Ishikawa (cell line): Measurements from ENCODE around the gene KRTCAP2.
A peak's percentile ranks its signal among the peaks of the same experiment; 100 is the strongest.

Experiments
- CEBPB ChIP-seq: IDR thresholded peaks from 2 replicates; pipeline ENCODE4 v1.6.1; 2012
- CREB1 ChIP-seq: IDR thresholded peaks from 2 replicates; pipeline ENCODE4 v1.6.1; 2012; ENCODE audit warnings: low read depth
- EGR1 ChIP-seq: IDR thresholded peaks from 2 replicates; pipeline ENCODE4 v1.6.1; 2012
- EP300 ChIP-seq: IDR thresholded peaks from 2 replicates; pipeline ENCODE4 v1.6.1; 2012; ENCODE audit warnings: borderline replicate concordance
- FOXM1 ChIP-seq: IDR thresholded peaks from 2 replicates; pipeline ENCODE4 v1.6.1; 2012; ENCODE audit warnings: low read depth, borderline replicate concordance
- MAX ChIP-seq: IDR thresholded peaks from 2 replicates; pipeline ENCODE4 v1.6.1; 2012
- NFIC ChIP-seq: IDR thresholded peaks from 2 replicates; pipeline ENCODE4 v1.6.1; 2012
- RAD21 ChIP-seq: IDR thresholded peaks from 2 replicates; pipeline ENCODE4 v1.6.1; 2012; ENCODE audit warnings: low read depth
- TAF1 ChIP-seq: IDR thresholded peaks from 2 replicates; pipeline ENCODE4 v1.6.1; 2012; ENCODE audit warnings: low read depth, mild to moderate bottlenecking
- TCF12 ChIP-seq: IDR thresholded peaks from 2 replicates; pipeline ENCODE4 v1.6.1; 2012; ENCODE audit warnings: low read depth
- TEAD4 ChIP-seq: IDR thresholded peaks from 2 replicates; pipeline ENCODE4 v1.6.1; 2012
- YY1 ChIP-seq: IDR thresholded peaks from 2 replicates; pipeline ENCODE4 v1.6.1; 2012; ENCODE audit warnings: low read depth
- ZBTB7A ChIP-seq: IDR thresholded peaks from 2 replicates; pipeline ENCODE4 v1.6.1; 2012; ENCODE audit warnings: low read depth
- TF ChIP-seq, protein P1 (sequence below): IDR thresholded peaks from 2 replicates; pipeline ENCODE4 v1.6.1; 2012; ENCODE audit warnings: low read depth, mild to moderate bottlenecking
- TF ChIP-seq, protein P2 (sequence below): IDR thresholded peaks from 2 replicates; pipeline ENCODE4 v1.6.1; 2012

KRTCAP2 gene

GRCh38 chr1:155209312-155209721, 36.2 kb upstream of the KRTCAP2 start:
- no peak for TF ChIP-seq TEAD4
- TF ChIP-seq FOXM1: no peak
- TF ChIP-seq, protein P1, sequence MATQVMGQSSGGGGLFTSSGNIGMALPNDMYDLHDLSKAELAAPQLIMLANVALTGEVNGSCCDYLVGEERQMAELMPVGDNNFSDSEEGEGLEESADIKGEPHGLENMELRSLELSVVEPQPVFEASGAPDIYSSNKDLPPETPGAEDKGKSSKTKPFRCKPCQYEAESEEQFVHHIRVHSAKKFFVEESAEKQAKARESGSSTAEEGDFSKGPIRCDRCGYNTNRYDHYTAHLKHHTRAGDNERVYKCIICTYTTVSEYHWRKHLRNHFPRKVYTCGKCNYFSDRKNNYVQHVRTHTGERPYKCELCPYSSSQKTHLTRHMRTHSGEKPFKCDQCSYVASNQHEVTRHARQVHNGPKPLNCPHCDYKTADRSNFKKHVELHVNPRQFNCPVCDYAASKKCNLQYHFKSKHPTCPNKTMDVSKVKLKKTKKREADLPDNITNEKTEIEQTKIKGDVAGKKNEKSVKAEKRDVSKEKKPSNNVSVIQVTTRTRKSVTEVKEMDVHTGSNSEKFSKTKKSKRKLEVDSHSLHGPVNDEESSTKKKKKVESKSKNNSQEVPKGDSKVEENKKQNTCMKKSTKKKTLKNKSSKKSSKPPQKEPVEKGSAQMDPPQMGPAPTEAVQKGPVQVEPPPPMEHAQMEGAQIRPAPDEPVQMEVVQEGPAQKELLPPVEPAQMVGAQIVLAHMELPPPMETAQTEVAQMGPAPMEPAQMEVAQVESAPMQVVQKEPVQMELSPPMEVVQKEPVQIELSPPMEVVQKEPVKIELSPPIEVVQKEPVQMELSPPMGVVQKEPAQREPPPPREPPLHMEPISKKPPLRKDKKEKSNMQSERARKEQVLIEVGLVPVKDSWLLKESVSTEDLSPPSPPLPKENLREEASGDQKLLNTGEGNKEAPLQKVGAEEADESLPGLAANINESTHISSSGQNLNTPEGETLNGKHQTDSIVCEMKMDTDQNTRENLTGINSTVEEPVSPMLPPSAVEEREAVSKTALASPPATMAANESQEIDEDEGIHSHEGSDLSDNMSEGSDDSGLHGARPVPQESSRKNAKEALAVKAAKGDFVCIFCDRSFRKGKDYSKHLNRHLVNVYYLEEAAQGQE: no peak
- no peak for TF ChIP-seq EGR1
- no peak for TF ChIP-seq MAX
- no peak; the same call in 1 of the 2 replicates for TF ChIP-seq ZBTB7A

DNA sequence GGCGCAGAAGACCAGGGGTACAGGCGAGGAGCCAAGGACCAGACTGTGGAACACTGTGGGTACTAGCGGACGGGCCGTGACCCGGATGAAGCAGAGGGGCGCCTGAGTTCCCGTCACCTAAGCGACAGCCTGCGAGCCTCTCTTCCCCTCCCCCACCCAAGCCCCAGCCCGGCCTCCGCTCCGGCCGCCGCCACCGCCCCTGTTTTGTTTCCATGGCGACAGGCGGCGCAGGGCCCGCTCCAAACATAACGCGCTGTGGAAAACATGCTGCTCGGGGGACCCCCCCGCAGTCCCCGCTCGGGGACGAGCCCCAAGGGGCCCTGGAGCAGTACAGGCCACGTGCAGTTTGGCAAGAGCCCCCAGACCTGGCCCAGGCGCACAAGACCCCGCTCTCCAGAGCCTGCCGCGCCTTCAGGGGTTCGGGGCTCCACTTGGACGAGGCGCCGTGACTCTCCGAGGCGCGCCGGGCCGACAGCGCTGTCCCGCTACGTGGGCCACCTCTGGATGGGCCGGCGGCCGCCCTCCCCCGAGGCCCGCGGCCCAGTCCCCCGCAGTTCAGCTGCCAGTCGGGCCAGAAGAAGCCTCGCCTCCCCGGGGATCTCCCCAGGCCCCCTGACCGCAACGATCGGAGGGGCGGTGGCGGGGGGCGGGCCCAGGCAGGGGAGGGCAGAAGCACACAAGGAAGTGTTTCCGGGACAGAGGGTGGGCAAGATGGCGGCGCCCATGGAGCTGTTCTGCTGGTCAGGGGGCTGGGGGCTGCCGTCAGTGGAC, 35.6 kb upstream of the KRTCAP2 start, which contains the start of gene MTX1:
Gene MTX1, plus strand, starts transcription at position 155 of the 771 bp plus-strand sequence. Its CDS starts 110 bp downstream, at position 265.
- TF ChIP-seq RAD21 (no peak), EP300 (peak; percentile 7; the same call in 1 of the 2 replicates), ZBTB7A (peak; percentile 88), FOXM1 (no peak), TCF12 (0 out of 2 replicates have a peak, but pooled peaks have one; percentile 34), CREB1 (no peak), NFIC (no peak), EGR1 (no peak), MAX (peak; percentile 55; the same call in 1 of the 2 replicates), TAF1 (peak; percentile 74), CEBPB (no peak), YY1 (peak; percentile 97), TEAD4 (no peak)
- TF ChIP-seq, protein P1: no peak
- TF ChIP-seq, protein P2, sequence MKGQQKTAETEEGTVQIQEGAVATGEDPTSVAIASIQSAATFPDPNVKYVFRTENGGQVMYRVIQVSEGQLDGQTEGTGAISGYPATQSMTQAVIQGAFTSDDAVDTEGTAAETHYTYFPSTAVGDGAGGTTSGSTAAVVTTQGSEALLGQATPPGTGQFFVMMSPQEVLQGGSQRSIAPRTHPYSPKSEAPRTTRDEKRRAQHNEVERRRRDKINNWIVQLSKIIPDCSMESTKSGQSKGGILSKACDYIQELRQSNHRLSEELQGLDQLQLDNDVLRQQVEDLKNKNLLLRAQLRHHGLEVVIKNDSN: no peak

DNA sequence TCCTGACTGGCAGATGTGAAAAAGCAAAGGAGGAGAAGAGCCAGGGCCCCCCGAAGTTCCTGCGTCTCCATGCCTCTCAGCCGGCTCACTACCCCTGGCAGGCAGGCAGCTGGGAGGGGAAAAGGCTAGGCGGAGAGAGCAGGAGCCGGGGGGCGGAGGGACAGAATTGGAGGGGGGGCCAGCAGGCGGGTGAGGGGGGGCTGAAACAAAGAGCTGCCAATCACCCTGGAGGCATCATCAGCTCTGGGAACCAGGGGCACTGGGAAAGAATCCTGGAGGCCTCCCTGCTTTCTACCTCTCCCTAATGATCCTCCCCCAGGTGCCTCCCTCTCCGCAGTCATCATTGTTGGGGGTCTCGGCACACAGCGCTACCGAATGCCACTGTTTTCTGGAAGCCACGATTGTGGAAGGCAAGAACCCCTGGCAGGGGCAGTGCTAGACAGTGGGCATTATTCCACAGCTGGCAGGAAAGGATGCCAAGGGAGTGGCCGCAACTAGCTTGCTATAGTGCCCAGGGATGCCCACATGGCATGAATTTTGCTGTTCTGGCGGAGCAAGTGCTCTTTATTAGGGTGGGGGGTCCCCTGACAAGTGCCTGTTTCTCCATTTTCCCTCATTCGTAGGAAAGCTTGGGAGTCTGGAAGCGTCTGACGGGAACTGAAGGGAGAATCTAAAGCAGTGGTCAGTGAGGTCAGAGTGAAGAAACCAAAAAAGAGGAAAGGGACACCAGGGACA, 34.9 kb upstream of the KRTCAP2 start, which contains the start of gene THBS3:
Gene THBS3, minus strand, starts transcription at position 92 of the 735 bp plus-strand sequence. Its CDS starts 21 bp downstream, at position 71.
- TF ChIP-seq NFIC: no peak
- no peak for TF ChIP-seq TCF12
- no peak for TF ChIP-seq YY1
- no peak for TF ChIP-seq TAF1
- TF ChIP-seq EGR1: no peak
- no peak for TF ChIP-seq RAD21
- TF ChIP-seq CEBPB: no peak
- TF ChIP-seq CREB1: no peak
- TF ChIP-seq FOXM1: no peak
- TF ChIP-seq, protein P1: no peak
- no peak for TF ChIP-seq ZBTB7A
- no peak for TF ChIP-seq MAX
- TF ChIP-seq, protein P2: no peak
- TF ChIP-seq TEAD4: no peak
- TF ChIP-seq EP300: no peak
